Endothelial cell of umbilical vein (primary cell): ENCODE results near the gene ETS2. TPM values are rescaled to one million over a fixed set of nuclear protein-coding genes. Genes with fewer than 3 reads are reported as not detected.

ENCODE experiments used
- BruUV-seq: library from RNA; stranded (reverse); fragments of 400-500 nt; replicated peaks from 2 replicates; lab custom pipeline; 2021; lab: Mats Ljungman, UMichigan
- CTCF ChIA-PET: fragments of 300-600, 350-600 bp; sonication (Branson Sonifier 250); formaldehyde crosslinking; loops from one replicate; lab custom pipeline; 2021; ENCODE audit warnings: antibody characterized with exemption, inconsistent platforms; lab: Charles Lee
- POLR2A ChIA-PET: fragments of 300-600, 350-600 bp; sonication (Branson Sonifier 250); formaldehyde crosslinking; loops from one replicate; lab custom pipeline; 2021; ENCODE audit warnings: antibody characterized with exemption, inconsistent platforms; lab: Charles Lee
- DNase-seq: peaks from one replicate; pipeline ENCODE4 v3.0.0-alpha.2; 2011; ENCODE audit warnings: low read depth, low spot score
- FAIRE-seq: peaks from 2 replicates; lab custom pipeline; 2011; peaks lifted over from hg19 to GRCh38; lab: Jason Lieb, UNC
- H2AFZ ChIP-seq: 2 replicates; pipeline ENCODE4 v1.6.0; 2012; ENCODE audit warnings: low read depth, low read length, control low read depth, inconsistent platforms
- H3K27ac ChIP-seq: 2 replicates; pipeline ENCODE4 v1.5.1; 2011; ENCODE audit warnings: low read depth, mild to moderate bottlenecking, control low read depth, low read length, moderate library complexity; ENCODE audit not compliant: insufficient read depth
- H3K27me3 ChIP-seq, 2 experiments: 2 replicates each; pipeline versions ENCODE4 v1.6.0 to v1.6.1; 2011; ENCODE audit warnings: low read length in 2 of 2, mixed read lengths in 1 of 2; ENCODE audit not compliant: control insufficient read depth in 2 of 2, insufficient read depth in 2 of 2
- H3K36me3 ChIP-seq, 2 experiments: 2 replicates in 1 of 2; 3 replicates in 1 of 2; pipeline ENCODE4 v1.5.1; 2011; ENCODE audit warnings: low read length in 2 of 2, mild to moderate bottlenecking in 1 of 2, moderate library complexity in 1 of 2; ENCODE audit not compliant: control insufficient read depth in 2 of 2, insufficient read depth in 2 of 2; ENCODE audit errors: extremely low read depth in 1 of 2
- H3K4me1 ChIP-seq: 3 replicates; pipeline ENCODE4 v1.5.1; 2011; ENCODE audit warnings: mild to moderate bottlenecking, low read length; ENCODE audit not compliant: control insufficient read depth, insufficient read depth; ENCODE audit errors: extremely low read depth
- H3K4me2 ChIP-seq: 2 replicates; pipeline ENCODE4 v1.6.1; 2011; ENCODE audit warnings: low read length, control low read depth, mixed read lengths; ENCODE audit not compliant: insufficient read depth
- H3K4me3 ChIP-seq, 3 experiments: fragments of 200-600 bp in 1 of 3; sonication (generic), shearing (Covaris generic) in 1 of 3; replicated peaks in 1 of 3; 2 replicates each; pipeline ENCODE4 v1.5.1; 2011 to 2016; ENCODE audit warnings: control low read depth in 3 of 3, low read length in 3 of 3, mild to moderate bottlenecking in 2 of 3, inconsistent platforms in 1 of 3, low read depth in 1 of 3, moderate library complexity in 1 of 3; ENCODE audit not compliant: insufficient read depth in 1 of 3
- H3K79me2 ChIP-seq: 2 replicates; pipeline ENCODE4 v1.6.0; 2012; ENCODE audit warnings: low read length, inconsistent platforms; ENCODE audit not compliant: control insufficient read depth, insufficient read depth
- H3K9ac ChIP-seq: replicated peaks from 2 replicates; pipeline ENCODE3; 2011; ENCODE audit warnings: low read length, control low read depth; ENCODE audit not compliant: insufficient read depth; ENCODE audit errors: extremely low read depth
- H3K9me1 ChIP-seq: replicated peaks from 3 replicates; pipeline ENCODE4 v1.6.0; 2011; ENCODE audit warnings: mild to moderate bottlenecking, low read length; ENCODE audit not compliant: control insufficient read depth, insufficient read depth; ENCODE audit errors: extremely low read depth
- H3K9me3 ChIP-seq: replicated peaks from 2 replicates; pipeline ENCODE4 v1.5.1; 2012; ENCODE audit warnings: low read length, inconsistent platforms; ENCODE audit not compliant: control insufficient read depth, insufficient read depth
- H4K20me1 ChIP-seq: replicated peaks from 2 replicates; pipeline ENCODE3; 2011; ENCODE audit warnings: mild to moderate bottlenecking, low read length; ENCODE audit not compliant: control insufficient read depth, insufficient read depth; ENCODE audit errors: extremely low read depth
- CTCF ChIP-seq, 2 donors: IDR thresholded peaks; 1 replicate in 1 of 2; 2 replicates in 1 of 2; pipeline ENCODE4 v1.5.1; 2011; ENCODE audit warnings: low read length in 2 of 2, mild to moderate bottlenecking in 2 of 2, moderate library complexity in 2 of 2, control low read depth in 1 of 2, inconsistent platforms in 1 of 2, low read depth in 1 of 2; ENCODE audit not compliant: insufficient read depth in 1 of 2; ENCODE audit errors: extremely low read depth in 1 of 2
- EZH2 ChIP-seq: IDR thresholded peaks from 2 replicates; pipeline ENCODE4 v1.6.1; 2012; ENCODE audit warnings: borderline replicate concordance, low read depth, mild to moderate bottlenecking, moderate library complexity, low read length, inconsistent platforms; ENCODE audit not compliant: severe bottlenecking
- FOS ChIP-seq: IDR thresholded peaks from 2 replicates; pipeline ENCODE4 v1.6.1; 2011; ENCODE audit warnings: mild to moderate bottlenecking, low read length, moderate library complexity, borderline replicate concordance; ENCODE audit not compliant: insufficient read depth
- GATA2 ChIP-seq: IDR thresholded peaks from 2 replicates; pipeline ENCODE4 v1.7.0; 2011; ENCODE audit warnings: low read depth, mild to moderate bottlenecking, moderate library complexity, mixed read lengths, low read length; ENCODE audit not compliant: insufficient read length, insufficient read depth
- JUN ChIP-seq: IDR thresholded peaks from 2 replicates; pipeline ENCODE4 v1.6.1; 2011; ENCODE audit warnings: borderline replicate concordance, low read depth; ENCODE audit not compliant: insufficient read length, insufficient read depth
- MAX ChIP-seq: IDR thresholded peaks from 2 replicates; pipeline ENCODE4 v1.6.1; 2011; ENCODE audit not compliant: insufficient read depth, insufficient read length
- MYC ChIP-seq: IDR thresholded peaks from one replicate; pipeline ENCODE4 v1.6.1; 2011; ENCODE audit warnings: mild to moderate bottlenecking, low read depth, low read length
- POLR2A ChIP-seq: IDR thresholded peaks from 2 replicates; pipeline ENCODE4 v1.6.1; 2012; ENCODE audit warnings: low read depth, mild to moderate bottlenecking, control low read depth, low read length
- POLR2AphosphoS5 ChIP-seq: IDR thresholded peaks from 2 replicates; pipeline ENCODE4 v1.6.1; 2012; ENCODE audit warnings: low read depth, mild to moderate bottlenecking, control low read depth, low read length, moderate library complexity; ENCODE audit not compliant: insufficient read depth
- dilution Hi-C: fragments of 300-500 bp; cut with MboI; formaldehyde crosslinking; loops from one replicate; pipeline ENCODE4 v1.15.0; 2019; ENCODE audit warnings: low sequenced_read_pairs; ENCODE audit not compliant: extremely low pct_ligation_motif_present
- intact Hi-C: fragments of 100-400 bp; cut with micrococcal nuclease; formaldehyde crosslinking; loops from one replicate; pipeline ENCODE4 v1.10.0; 2022
- polyA plus RNA-seq, 4 experiments: library from polyadenylated mRNA; depleted of rRNA in 3 of 4; stranded (reverse) in 3 of 4; unstranded in 1 of 4; fragments of >200 nt; gene quantifications; 2 replicates each; pipeline versions ENCODE4 v1.2.1 to v1.2.3, GENCODE V29; 2011 to 2012; ENCODE audit warnings: missing spikeins in 1 of 4
- total RNA-seq: library from RNA; stranded (reverse); gene quantifications from 2 replicates; pipeline ENCODE4 v1.2.3, GENCODE V29; 2021

Gene ETS2
- total and polyA plus RNA-seq, 2 donors (not counting 3 experiments of a cell fraction or from before 2014, with no cell fraction given): 16.3 to 54.5 TPM

GRCh38 chr21:38839328-38840286 lies 33.9 kb downstream of the ETS2 start:
- Histone ChIP-seq H3K4me2 (peak overlapping the region; percentile 3), H3K27me3 (no peaks in the 10 kb centered on the region), H3K9ac (no peak overlapping the region), H3K9me1 (no peaks in the 10 kb centered on the region), H3K79me2 (no peaks in the 10 kb centered on the region), H4K20me1 (no peaks in the 10 kb centered on the region), H3K4me3 (no peak overlapping the region), H3K4me1 (peaks cover 22% of the 10 kb centered on the region), H3K9me3 (no peaks in the 10 kb centered on the region), H3K27ac (peak overlapping the region; percentile 62), H2AFZ (peak overlapping the region; percentile 25), H3K36me3 (no peaks in the 10 kb centered on the region)
- FAIRE-seq (peak; percentile 37), DNase-seq (peak; percentile 65)
- ChIA-PET POLR2A (no interaction called here), CTCF (no interaction called here)
- dilution Hi-C loops: no loop called here
- TF ChIP-seq JUN: peak; percentile 51
- TF ChIP-seq CTCF (IDR thresholded peaks at IDR 0.05; ENCODE audit: extremely low read depth in 1 of 2, insufficient read depth in 1 of 2, low read depth in 1 of 2, low read length in 2 of 2): no peak
- no peak for TF ChIP-seq MAX
- TF ChIP-seq POLR2A: no peak
- TF ChIP-seq EZH2: no peak
- no peak for TF ChIP-seq POLR2AphosphoS5
- peak; percentile 83 for TF ChIP-seq FOS
- TF ChIP-seq GATA2: peak; percentile 91
- TF ChIP-seq MYC: no peak
- intact Hi-C loops: no loop called here
- BruUV-seq: no TSS peak
